GM19452 (cell line): Measurements from ENCODE around the gene ISCA2.
"Not testable (repeated sequence)": the region's sequence is repeated elsewhere in the genome, so short reads cannot be mapped to it uniquely, and the experiment has no call there.

Experiments used
- ATAC-seq: cut with Tn5 transposase; IDR thresholded peaks from one replicate; pipeline ENCODE4 v1.9.1; 2021; ENCODE audit not compliant: unreplicated experiment

The ISCA2 gene

DNA sequence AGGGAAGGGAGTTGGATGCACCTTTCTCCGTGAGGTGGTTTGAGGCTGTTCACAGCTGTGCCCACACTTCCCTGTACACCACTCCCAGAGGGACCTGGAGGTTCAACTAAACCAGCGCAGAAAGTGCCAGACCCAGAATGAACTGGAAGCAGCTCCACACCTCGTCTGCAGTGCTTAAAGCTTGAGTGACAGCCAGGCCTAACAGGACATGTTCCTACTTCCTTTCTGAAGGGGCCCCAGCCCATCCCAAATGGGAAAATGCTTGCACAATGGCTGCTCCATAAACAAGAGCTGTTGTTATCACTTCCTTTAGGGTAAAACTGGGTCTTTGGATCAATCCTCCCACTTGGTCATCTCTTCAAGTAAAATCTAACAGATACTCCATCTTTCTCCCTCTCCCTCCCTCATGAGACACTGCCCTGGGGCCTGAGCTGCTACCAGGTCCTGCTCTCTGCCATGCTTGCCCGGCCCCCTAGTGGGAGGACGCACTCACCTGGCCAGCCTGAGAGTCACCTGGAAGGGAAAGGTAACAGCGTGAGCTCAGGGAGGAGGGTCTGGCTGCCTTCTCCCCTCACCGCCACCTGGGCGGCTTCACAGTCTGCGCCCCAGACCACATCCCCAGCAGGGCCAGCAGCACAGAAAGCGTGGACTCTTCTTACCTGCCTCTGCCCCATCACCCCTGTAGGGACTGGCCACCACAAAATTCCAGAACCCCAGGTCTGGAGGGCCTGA lies 33.5 kb downstream of the ISCA2 start:
- ATAC-seq, result no peak

GRCh38 chr14:74527736-74528280 lies 34.2 kb downstream of the ISCA2 start:
- no peak for ATAC-seq

DNA sequence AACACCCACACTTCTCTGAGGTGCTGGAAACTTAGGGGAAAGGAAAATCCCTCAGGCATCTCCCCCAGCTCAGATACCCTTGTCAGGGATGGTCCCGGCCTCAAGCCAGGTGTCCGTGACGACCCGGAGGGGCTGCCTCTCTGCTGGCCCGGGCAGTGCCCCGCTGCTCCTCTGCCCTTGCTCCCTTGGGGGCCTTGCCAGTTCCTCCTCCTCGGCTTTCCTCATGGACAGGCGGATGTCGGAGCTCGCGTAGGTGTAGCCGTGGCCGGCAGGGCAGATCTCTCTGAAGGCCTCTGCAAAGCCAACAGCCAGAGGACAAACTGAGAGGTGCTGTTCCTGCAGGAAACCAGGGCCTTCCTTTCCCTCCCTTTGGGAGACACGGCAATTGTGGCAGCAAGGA lies 34.8 kb downstream of the ISCA2 start:
- ATAC-seq, result no peak

GRCh38 chr14:74528886-74529285 lies 35.3 kb downstream of the ISCA2 start:
- no peak for ATAC-seq

DNA sequence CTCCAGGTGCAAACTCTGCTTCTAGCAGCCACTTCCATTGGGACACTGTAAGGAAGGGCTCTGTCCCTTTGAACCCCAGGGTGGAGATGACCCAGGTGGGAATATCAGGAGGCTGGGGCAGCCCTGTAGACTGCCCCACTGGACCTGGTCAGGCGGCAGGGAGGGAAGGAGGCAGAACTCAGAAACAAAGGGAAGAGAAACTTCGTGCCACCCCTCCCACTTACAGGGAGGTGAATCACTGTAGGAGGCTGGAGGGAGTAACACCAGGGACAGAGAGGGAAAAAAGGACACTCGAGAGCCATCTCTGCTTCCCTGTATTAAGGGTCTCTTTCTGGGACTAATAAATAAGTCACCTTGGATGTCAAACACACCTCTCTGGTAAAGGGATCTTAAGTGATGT lies 37.4 kb downstream of the ISCA2 start:
- ATAC-seq, result no peak

- ATAC-seq, result no peak
Measured at GRCh38 chr14:74531467-74531866, 37.9 kb downstream of the ISCA2 start.

DNA sequence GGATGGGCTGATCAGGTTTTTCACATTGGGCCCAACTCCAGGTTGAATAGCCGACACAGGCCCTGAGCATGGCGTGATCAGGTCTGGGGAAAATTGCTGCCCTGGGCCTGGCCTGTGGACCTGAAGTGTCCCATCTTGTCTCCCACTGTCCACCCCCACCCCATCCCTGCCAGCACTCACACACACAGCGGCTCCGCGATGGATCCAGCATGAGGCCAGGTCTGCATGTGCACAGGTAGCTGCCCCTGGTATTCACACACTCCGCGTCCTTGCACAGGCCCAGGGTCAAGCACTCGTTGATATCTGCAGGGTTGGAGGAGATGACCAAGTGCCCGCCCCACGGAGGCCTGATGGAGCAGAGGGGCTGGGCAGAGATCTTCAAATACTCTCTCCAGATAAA lies 38.7 kb downstream of the ISCA2 start:
- ATAC-seq, result no peak

GRCh38 chr14:74533576-74533975 lies 40.0 kb downstream of the ISCA2 start:
- no peak for ATAC-seq

DNA sequence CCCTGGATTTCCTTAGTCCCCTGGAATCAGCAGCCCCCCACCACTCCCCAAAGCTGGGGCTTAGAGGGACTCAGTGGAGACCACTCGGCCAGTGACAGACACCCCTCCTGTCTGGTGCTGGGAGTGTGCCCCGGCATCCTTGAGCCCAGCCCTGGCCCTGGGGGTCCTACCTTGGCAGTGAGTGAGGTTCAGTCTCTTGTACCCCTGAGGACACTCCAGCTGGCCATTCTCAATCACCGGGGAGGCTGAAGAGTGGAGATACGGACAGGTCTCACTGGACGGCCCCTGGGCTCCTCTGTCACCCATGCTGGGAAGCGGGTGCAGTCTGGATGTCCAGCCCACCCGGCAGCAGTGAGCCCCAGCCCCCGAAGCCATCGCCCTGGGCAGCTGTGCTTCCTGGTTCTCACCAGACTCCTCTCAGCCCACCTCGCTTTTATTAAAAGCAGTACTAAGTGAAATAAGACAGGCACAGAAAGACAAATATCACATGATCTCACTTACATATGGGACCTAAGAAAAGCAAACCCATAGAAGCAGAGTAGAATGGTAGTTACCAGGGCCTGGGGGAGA lies 42.3 kb downstream of the ISCA2 start:
- no peak for ATAC-seq

- not testable (repeated sequence) for ATAC-seq
Measured at GRCh38 chr14:74536336-74536735, 42.8 kb downstream of the ISCA2 start.

DNA sequence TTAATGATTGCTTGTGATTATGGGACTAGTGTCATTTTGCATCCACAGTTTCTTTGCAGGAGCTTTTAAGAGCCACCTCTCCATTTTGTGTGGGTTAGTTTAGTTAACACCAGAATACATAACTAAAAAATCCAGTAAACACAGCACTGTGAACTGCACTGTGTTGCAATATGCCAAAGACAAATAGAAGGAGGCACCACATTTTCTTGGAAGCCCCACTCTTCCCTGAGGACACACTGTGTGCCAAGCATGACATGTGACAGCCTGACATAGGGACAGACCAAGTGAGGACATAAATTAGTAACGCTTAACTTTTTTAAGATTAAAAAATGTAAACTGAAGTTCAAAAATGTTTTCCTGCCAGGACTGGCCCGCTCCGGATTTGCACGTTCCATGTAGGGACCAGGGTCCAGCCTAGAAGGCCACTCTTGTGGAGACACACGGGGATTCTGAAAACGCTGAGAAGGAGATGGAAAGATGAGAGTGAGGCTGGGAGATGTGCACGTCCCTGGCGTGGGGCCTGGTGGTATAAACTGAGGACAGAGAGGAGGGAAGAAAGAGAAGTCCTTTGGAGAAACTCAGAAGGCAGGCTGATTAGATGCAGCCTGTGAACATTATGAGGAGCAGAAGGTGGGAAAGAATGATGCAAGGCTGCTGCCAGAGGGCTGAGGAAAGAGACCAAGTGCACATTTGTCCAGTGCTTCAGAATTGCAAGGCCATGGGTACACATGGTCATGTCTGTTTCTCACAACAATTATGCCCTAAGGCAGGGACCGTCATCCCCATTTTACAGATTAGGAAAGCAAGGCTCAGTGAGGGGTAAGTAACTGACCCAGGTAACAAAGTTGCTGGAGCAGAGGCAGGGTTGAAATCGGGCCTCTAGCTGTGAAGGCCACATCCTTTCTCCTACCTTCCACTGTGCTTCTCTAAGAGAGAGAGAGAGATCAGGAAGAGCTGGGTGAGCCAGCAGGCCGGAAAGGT lies 45.1 kb downstream of the ISCA2 start:
- no peak for ATAC-seq

GRCh38 chr14:74539503-74539902 lies 45.9 kb downstream of the ISCA2 start:
- no peak for ATAC-seq

DNA sequence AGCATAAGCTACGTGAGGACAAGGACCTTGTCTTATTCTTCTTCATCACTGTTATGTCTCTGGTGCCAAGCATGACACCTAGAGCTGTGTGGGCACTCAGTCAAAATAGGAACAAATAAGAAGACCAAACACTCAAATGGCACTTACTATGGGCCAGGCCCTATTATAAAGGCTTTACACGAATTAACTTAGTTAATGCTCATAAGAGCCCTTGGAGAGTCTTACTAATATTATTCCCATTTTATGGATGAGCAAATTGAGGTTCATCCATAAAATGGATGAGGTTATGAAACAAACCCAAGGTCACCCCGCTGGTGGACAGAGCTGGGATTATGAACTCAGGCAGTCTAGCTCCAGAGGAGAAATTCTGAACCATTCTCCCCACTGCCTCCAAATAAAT lies 47.7 kb downstream of the ISCA2 start:
- no peak for ATAC-seq

DNA sequence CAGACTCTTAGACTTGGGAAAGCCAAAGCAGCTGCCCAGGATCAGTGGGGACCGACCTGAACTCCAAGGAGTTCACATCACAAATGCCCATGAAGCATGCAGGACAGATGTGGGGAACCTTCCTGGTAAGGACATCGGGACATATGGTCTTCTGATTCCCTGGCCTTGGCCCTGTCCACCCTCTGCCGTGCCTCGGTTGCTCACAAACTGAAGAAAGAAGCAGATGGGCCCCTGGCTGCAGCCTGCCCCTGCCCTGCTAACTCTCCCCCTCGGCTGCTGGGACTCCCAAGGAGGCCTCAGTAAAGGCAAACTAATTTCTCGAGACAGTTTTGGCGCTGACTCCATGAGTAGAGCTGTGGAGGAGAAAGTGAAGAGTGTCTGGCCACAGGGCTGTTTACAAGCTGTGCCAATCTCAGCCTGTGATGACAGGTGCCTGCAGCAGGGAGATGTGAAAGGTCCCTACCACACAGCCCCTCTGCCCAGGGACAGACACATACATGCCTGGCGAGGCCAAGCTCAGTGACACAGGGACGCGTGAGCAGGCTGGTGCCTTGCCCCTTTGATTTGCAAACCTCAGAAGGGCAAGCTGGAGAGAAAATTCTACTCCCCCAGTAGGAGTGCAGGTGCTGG lies 48.6 kb downstream of the ISCA2 start:
- ATAC-seq, result no peak

- no peak for ATAC-seq
Measured at GRCh38 chr14:74543771-74544438, 50.3 kb downstream of the ISCA2 start.

DNA sequence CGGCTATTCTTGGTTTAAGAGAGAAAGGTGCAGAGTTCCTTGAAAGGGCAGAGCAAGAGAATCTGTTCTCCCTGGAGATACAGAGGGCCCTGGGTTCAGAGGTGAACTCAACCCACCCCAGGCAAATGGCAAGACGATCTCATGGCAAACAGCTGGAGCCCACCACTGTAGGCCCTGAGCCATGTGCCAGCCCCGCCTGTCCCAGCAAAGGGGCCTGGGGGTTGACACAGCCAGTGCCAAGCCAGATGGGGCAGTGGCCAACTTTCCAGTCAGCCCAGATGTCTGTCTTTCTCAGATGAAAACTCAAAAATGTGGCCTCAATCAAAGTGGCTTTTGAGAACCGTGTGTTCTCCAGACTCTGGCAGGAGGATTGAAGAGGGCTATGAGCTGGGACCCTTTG lies 51.8 kb downstream of the ISCA2 start:
- ATAC-seq, result no peak

GRCh38 chr14:74546416-74546815 lies 52.9 kb downstream of the ISCA2 start:
- no peak for ATAC-seq
